ENCODE measurements around the gene STK11. TPM values are rescaled to one million over a fixed set of nuclear protein-coding genes. Genes with fewer than 3 reads are reported as not detected.

STK11 gene
- total RNA-seq, 4 donors from 2014 or later, result 98.4 to 135 (median 117) TPM

DNA sequence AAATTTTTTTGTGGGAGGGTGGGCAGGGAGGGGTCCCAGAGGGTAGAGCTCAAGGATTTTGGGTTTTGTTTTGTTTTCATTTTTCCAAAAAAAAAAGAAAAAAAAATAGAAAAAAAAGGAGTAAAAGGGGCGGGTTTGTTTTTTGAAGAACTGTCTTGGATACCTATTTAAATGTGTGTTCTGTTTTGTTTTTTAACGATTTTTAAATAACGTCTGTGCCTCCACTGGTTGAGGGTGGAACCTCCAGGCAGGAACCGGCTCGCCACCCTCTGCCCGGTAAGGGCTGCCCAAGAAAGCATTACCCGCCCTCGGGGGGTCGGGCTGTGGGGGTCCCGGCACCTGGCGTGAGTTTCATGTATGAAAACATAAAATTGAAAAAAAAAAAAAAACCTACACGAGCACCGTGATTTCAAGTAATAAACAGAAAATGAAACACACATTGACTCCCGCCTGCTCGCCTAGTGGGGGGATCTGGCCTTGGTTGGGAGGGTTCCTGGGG lies 53.2 kb downstream of the STK11 start:
- peaks cover 17 to 90% (median 63%) of the 10 kb centered on the region in 4 donors for H3K4me1 ChIP-seq
- peak overlapping the region; percentile 98 to 100 (median 99) for H3K27ac ChIP-seq
- H3K27me3 ChIP-seq, result no peaks in the 10 kb centered on the region
- no peak for TF ChIP-seq POLR2A (IDR thresholded peaks at IDR 0.05)
- TF ChIP-seq, protein P1, sequence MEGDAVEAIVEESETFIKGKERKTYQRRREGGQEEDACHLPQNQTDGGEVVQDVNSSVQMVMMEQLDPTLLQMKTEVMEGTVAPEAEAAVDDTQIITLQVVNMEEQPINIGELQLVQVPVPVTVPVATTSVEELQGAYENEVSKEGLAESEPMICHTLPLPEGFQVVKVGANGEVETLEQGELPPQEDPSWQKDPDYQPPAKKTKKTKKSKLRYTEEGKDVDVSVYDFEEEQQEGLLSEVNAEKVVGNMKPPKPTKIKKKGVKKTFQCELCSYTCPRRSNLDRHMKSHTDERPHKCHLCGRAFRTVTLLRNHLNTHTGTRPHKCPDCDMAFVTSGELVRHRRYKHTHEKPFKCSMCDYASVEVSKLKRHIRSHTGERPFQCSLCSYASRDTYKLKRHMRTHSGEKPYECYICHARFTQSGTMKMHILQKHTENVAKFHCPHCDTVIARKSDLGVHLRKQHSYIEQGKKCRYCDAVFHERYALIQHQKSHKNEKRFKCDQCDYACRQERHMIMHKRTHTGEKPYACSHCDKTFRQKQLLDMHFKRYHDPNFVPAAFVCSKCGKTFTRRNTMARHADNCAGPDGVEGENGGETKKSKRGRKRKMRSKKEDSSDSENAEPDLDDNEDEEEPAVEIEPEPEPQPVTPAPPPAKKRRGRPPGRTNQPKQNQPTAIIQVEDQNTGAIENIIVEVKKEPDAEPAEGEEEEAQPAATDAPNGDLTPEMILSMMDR (IDR thresholded peaks at IDR 0.05), result peak in 2 of 6 experiments; percentile 7 to 8
- peak in 1 of 3 donors; percentile 65 for DNase-seq
- H3K9me3 ChIP-seq, result no peaks in the 10 kb centered on the region
- H3K36me3 ChIP-seq, result peaks cover 0 to 44% (median 0%) of the 10 kb centered on the region in 3 donors
- peak overlapping the region; percentile 20 to 76 (median 44) for H3K4me3 ChIP-seq

DNA sequence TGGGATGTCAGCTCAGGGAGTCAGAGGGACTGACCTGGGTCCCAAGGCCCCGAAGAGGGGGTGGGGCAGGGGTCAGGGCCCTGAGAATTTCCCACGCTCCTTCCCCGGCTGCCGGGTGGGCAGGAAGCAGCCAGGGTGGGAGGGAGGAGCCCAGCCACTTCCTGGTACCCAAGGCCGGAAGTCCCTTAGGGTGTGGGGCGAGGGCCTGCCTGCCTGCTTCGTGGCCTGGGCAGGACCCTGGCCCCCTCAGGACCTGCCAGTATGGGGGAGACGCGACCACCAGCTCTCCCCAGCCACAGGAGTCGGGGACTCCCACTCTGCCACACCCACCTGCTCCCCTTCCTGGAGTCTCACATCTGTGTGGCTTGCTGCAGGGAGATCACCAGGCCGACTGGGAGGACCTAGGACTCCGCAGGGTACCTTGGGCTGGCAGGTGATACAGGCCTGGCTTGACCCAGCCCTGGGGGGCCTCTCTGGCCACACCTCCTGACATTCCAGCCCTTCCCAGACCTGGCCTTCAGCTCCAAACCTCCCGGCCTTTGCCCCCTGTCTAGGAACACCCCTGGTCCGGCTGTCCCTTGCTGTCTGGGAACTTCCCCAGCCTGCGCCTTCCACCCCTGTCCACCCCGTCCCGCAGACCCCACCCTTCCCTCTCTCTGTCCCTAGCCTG lies 53.8 kb downstream of the STK11 start:
- Histone ChIP-seq H3K4me3 (peak overlapping the region; percentile 20 to 76 (median 44)), H3K4me1 (peaks cover 11 to 84% (median 62%) of the 10 kb centered on the region in 4 donors), H3K36me3 (peaks cover 0 to 39% (median 0%) of the 10 kb centered on the region in 3 donors), H3K27me3 (no peaks in the 10 kb centered on the region), H3K9me3 (no peaks in the 10 kb centered on the region), H3K27ac (peak overlapping the region; percentile 98 to 100 (median 99))
- DNase-seq, result peak; percentile 89 to 94 (median 90)
- peak; percentile 71 to 85 for TF ChIP-seq POLR2A (IDR thresholded peaks at IDR 0.05)
- TF ChIP-seq, protein P1 (IDR thresholded peaks at IDR 0.05), result no peak

DNA sequence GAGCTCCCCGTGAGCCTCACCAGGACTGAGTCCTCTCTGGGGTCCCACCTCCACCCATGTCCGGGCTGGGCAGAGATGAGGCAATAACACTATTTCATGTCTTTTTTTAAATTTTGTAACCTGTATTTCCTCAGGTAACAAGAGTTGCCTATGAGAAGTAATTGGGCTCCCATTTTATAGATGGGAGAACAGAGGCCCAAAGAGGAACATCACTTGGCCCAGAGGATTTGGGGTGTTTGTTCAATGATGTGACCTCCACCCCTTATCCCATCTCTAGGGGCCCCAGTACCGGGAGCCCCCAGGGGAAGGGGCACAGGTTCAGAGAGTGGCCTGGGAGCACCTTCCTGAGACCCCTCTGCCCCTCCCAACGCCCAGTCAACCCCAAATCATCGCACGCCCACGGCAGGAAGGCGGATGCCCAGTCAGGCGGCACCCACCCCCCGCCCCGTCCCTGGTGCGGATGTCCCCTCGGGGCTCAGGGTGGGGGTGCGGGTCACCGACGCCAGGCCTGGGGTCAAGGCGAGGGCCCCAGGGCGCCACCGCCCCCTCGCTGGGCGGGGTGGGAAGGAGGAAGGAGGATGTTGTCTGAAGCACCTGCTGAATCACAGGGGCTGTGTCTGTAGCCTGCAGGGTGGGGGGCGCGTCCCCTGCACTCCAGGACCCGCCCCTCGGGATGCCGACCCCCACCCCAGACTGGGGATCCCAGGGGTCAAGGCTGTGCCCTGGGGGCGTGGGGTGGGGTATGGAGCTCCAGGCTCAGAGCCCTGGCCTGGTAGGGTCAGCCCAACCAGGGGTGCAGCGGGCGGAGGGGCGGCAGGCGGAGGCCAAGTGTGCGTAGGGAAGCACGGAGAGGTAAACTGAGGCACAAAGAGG lies 54.5 kb downstream of the STK11 start:
- Histone ChIP-seq H3K9me3 (no peaks in the 10 kb centered on the region), H3K4me3 (peak overlapping the region; percentile 48 to 76 (median 60)), H3K27me3 (no peaks in the 10 kb centered on the region), H3K36me3 (peaks cover 0 to 31% (median 0%) of the 10 kb centered on the region in 3 donors), H3K27ac (peak overlapping the region; percentile 98 to 100 (median 99)), H3K4me1 (peaks cover 11 to 84% (median 63%) of the 10 kb centered on the region in 4 donors)
- TF ChIP-seq POLR2A (IDR thresholded peaks at IDR 0.05), result no peak
- TF ChIP-seq, protein P1 (IDR thresholded peaks at IDR 0.05), result no peak
- DNase-seq, result peak; percentile 72 to 84 (median 74)

DNA sequence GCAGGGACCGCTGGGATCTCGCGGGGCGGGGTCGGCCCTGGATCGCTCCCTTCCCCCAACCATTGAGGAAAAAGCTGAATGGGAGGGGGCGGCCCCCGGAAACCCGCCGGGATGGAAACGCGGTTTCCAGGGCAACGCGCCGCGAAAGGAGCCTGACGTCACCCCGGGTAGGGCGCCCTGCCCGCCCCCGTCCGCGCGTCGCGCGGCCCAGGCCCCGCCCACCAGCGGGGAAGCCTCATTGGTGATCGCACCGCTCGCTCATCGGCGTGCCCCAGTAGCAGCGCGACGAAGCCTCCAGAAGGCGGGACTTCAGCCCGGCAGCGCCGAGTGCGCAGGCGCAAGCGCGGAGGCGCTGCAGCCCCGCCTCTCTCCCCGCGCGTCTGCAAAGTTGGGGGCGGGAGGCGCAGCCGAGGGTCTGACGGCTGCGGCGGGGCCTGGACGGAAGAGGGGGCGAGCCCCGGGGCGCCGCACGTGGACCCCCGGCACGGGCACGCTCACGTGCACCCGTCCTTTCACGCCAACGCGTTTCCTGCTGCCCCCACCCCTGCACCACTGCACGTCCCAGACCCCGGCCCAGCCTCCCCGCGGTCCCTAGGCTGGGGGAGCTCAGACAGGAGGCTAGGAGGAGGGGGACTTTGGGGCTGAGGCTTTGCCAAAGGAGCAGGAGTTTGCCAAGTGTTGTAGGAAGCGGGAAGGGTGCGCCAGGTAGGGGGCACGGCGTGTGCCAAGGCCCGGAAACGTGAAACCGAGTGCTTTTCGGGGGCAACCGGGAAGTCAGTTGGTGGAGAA lies 55.4 kb downstream of the STK11 start:
- no peaks in the 10 kb centered on the region for H3K9me3 ChIP-seq
- peaks cover 13 to 84% (median 64%) of the 10 kb centered on the region in 4 donors for H3K4me1 ChIP-seq
- peak; percentile 37 to 87 for TF ChIP-seq POLR2A (IDR thresholded peaks at IDR 0.05)
- TF ChIP-seq, protein P1 (IDR thresholded peaks at IDR 0.05), result peak in 1 of 6 experiments; percentile 4
- peaks cover 0 to 23% (median 0%) of the 10 kb centered on the region in 3 donors for H3K36me3 ChIP-seq
- peak overlapping the region; percentile 98 to 100 (median 99) for H3K27ac ChIP-seq
- no peaks in the 10 kb centered on the region for H3K27me3 ChIP-seq
- peak; percentile 95 to 98 (median 97) for DNase-seq
- peak overlapping the region; percentile 53 to 76 (median 64) for H3K4me3 ChIP-seq

DNA sequence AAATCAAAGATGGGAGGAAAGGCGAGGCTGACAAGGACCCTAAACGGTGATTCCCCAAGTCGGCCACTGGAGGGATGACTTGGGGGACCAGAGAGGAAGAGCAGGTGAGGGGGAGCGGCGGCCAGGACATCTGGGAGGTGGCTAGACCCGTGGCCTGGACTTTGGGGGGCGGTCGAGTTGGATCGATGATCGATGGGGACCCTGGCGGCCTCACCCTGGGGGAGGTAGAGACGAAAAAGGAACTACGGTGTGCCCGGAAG lies 55.9 kb downstream of the STK11 start:
- peaks cover 16 to 84% (median 67%) of the 10 kb centered on the region in 4 donors for H3K4me1 ChIP-seq
- peak overlapping the region; percentile 53 to 76 (median 64) for H3K4me3 ChIP-seq
- H3K9me3 ChIP-seq, result no peaks in the 10 kb centered on the region
- peaks cover 0 to 17% (median 0%) of the 10 kb centered on the region in 3 donors for H3K36me3 ChIP-seq
- H3K27ac ChIP-seq, result peak overlapping the region; percentile 98 to 100 (median 99)
- DNase-seq, result no peak
- H3K27me3 ChIP-seq, result no peaks in the 10 kb centered on the region
- TF ChIP-seq, protein P1 (IDR thresholded peaks at IDR 0.05), result peak in 5 of 6 experiments; percentile 13 to 32 (median 21)
- no peak for TF ChIP-seq POLR2A (IDR thresholded peaks at IDR 0.05)
